GM12878 (cell line): ENCODE measurements around the gene SLX4IP. TPM values are rescaled to one million over a fixed set of nuclear protein-coding genes. Genes with fewer than 3 reads are reported as not detected.

Source experiments
- ATAC-seq: fragments of 200-7000 bp; cut with Tn5 transposase; 3 replicates; pipeline ENCODE4 v1.9.1; 2020; ENCODE audit warnings: mild to moderate bottlenecking, moderate library complexity
- BruUV-seq: library from RNA; stranded (reverse); fragments of 400-500 nt; replicated peaks from 2 replicates; lab custom pipeline; 2021; lab: Mats Ljungman, UMichigan
- CTCF ChIA-PET: fragments of 300-600 bp; sonication (Branson Sonifier 250); formaldehyde crosslinking; extraction: SDS; loops from one replicate; lab custom pipeline; 2021; ENCODE audit warnings: inconsistent platforms; lab: Yijun Ruan, JAX
- POLR2A ChIA-PET: fragments of 350-600 bp; formaldehyde crosslinking; extraction: SDS; loops from one replicate; lab custom pipeline; 2021; ENCODE audit warnings: inconsistent platforms; lab: Charles Lee
- RAD21 ChIA-PET: fragments of 300-600 bp; sonication (Branson Sonifier 250); formaldehyde crosslinking; loops from one replicate; lab custom pipeline; 2023; ENCODE audit warnings: antibody characterized with exemption; ENCODE audit not compliant: unreplicated experiment; lab: Charles Lee
- SMC1A ChIA-PET: fragments of 300-600 bp; sonication (Branson Sonifier 250); formaldehyde crosslinking; loops from one replicate; lab custom pipeline; 2023; ENCODE audit not compliant: unreplicated experiment, uncharacterized antibody; lab: Charles Lee
- DNase-seq: peaks from one replicate; pipeline ENCODE4 v3.0.0-alpha.2; 2011; ENCODE audit warnings: low read depth, low spot score
- FAIRE-seq: peaks from 3 replicates; lab custom pipeline; 2011; peaks lifted over from hg19 to GRCh38; lab: Jason Lieb, UNC
- H2AFZ ChIP-seq: 2 replicates; pipeline ENCODE4 v1.6.0; 2011; ENCODE audit warnings: low read depth, low read length, control low read depth; ENCODE audit not compliant: control insufficient read depth
- H3K27ac ChIP-seq: 2 replicates; pipeline ENCODE4 v1.5.1; 2011; ENCODE audit warnings: control low read depth; ENCODE audit not compliant: control insufficient read depth, insufficient read depth
- H3K27me3 ChIP-seq, 2 experiments: replicated peaks in 1 of 2; 2 replicates each; pipeline versions ENCODE4 v1.6.0 to v1.6.1; 2011; ENCODE audit warnings: low read length in 1 of 2; ENCODE audit not compliant: control insufficient read depth in 2 of 2, insufficient read depth in 2 of 2
- H3K36me3 ChIP-seq, 2 experiments: 2 replicates each; pipeline ENCODE4 v1.5.1; 2011; ENCODE audit warnings: low read length in 1 of 2; ENCODE audit not compliant: control insufficient read depth in 2 of 2, insufficient read depth in 2 of 2
- H3K4me1 ChIP-seq: 2 replicates; pipeline ENCODE4 v1.6.1; 2011; ENCODE audit warnings: mild to moderate bottlenecking, low read length, moderate library complexity, mixed read lengths; ENCODE audit not compliant: control insufficient read depth, insufficient read depth
- H3K4me2 ChIP-seq: 2 replicates; pipeline ENCODE4 v1.6.0; 2011; ENCODE audit warnings: control low read depth; ENCODE audit not compliant: control insufficient read depth, insufficient read depth
- H3K4me3 ChIP-seq: fragments of 200-600 bp; sonication (generic); 2 replicates; pipeline ENCODE4 v1.5.1; 2016
- H3K79me2 ChIP-seq: 2 replicates; pipeline ENCODE4 v1.6.0; 2011; ENCODE audit warnings: low read length; ENCODE audit not compliant: control insufficient read depth, insufficient read depth
- H3K9ac ChIP-seq: 2 replicates; pipeline ENCODE4 v1.8.0; 2011; ENCODE audit warnings: low read length, control low read depth, mixed read lengths; ENCODE audit not compliant: control insufficient read depth, insufficient read depth
- H3K9me3 ChIP-seq: replicated peaks from 3 replicates; pipeline ENCODE4 v1.5.1; 2011; ENCODE audit warnings: mild to moderate bottlenecking, low read length; ENCODE audit not compliant: control insufficient read depth, insufficient read depth
- H4K20me1 ChIP-seq: 2 replicates; pipeline ENCODE4 v1.6.0; 2011; ENCODE audit not compliant: control insufficient read depth, insufficient read depth
- EZH2 ChIP-seq: IDR thresholded peaks from 2 replicates; pipeline ENCODE4 v1.6.1; 2012; ENCODE audit warnings: low read depth, mild to moderate bottlenecking, control low read depth, inconsistent platforms, low read length, borderline replicate concordance; ENCODE audit not compliant: control insufficient read depth
- FOXM1 ChIP-seq: IDR thresholded peaks from 2 replicates; pipeline ENCODE4 v1.6.1; 2012; ENCODE audit warnings: low read depth, mild to moderate bottlenecking, inconsistent platforms, low read length, moderate library complexity
- IRF4 ChIP-seq: IDR thresholded peaks from 2 replicates; pipeline ENCODE4 v1.6.1; 2011; ENCODE audit warnings: low read depth, low read length
- NFYB ChIP-seq: IDR thresholded peaks from 2 replicates; pipeline ENCODE4 v1.6.1; 2011; ENCODE audit warnings: low read depth, mild to moderate bottlenecking, low read length, improper control_type of control experiment, moderate library complexity; ENCODE audit not compliant: insufficient read depth
- NR2C1 ChIP-seq: fragments of 450-650 bp; IDR thresholded peaks from 2 replicates; pipeline ENCODE4 v1.6.1; 2017; ENCODE audit warnings: antibody characterized with exemption, mild to moderate bottlenecking, moderate library complexity
- POLR2AphosphoS2 ChIP-seq: IDR thresholded peaks from 2 replicates; pipeline ENCODE4 v1.6.1; 2011; ENCODE audit warnings: low read depth, mild to moderate bottlenecking, low read length, improper control_type of control experiment, moderate library complexity
- RAD21 ChIP-seq: IDR thresholded peaks from 2 replicates; pipeline ENCODE4 v1.6.1; 2011; ENCODE audit warnings: mild to moderate bottlenecking, low read depth, low read length, moderate library complexity; ENCODE audit not compliant: insufficient read depth
- SMC3 ChIP-seq: IDR thresholded peaks from 2 replicates; pipeline ENCODE4 v1.6.1; 2011; ENCODE audit warnings: low read length, improper control_type of control experiment, borderline replicate concordance
- SREBF1 ChIP-seq: IDR thresholded peaks from 2 replicates; pipeline ENCODE4 v1.6.1; 2012; ENCODE audit warnings: mild to moderate bottlenecking, low read length
- SRF ChIP-seq, 2 experiments: IDR thresholded peaks; 2 replicates each; pipeline ENCODE4 v1.6.1; 2011; ENCODE audit warnings: low read depth in 2 of 2, low read length in 2 of 2, mild to moderate bottlenecking in 1 of 2, moderate library complexity in 1 of 2
- SUPT20H ChIP-seq: IDR thresholded peaks from 2 replicates; pipeline ENCODE4 v1.6.1; 2011; ENCODE audit warnings: low read depth, mild to moderate bottlenecking, low read length, moderate library complexity, borderline replicate concordance; ENCODE audit not compliant: control insufficient read depth
- TCF7 ChIP-seq: IDR thresholded peaks from 2 replicates; pipeline ENCODE4 v1.6.1; 2014; ENCODE audit warnings: antibody characterized with exemption, borderline replicate concordance
- ZNF384 ChIP-seq: IDR thresholded peaks from 2 replicates; pipeline ENCODE4 v1.6.1; 2012; ENCODE audit warnings: low read depth, mild to moderate bottlenecking, low read length, improper control_type of control experiment, borderline replicate concordance
- WGBS: methylation state at CpG from one replicate; pipeline ENCODE4 v1.1.6; 2016; ENCODE audit warnings: low lambda C conversion rate; ENCODE audit not compliant: insufficient replicate concordance, insufficient coverage; ENCODE audit errors: missing lambda C conversion rate; 5-methylcytosine and 5-hydroxymethylcytosine counted together
- in situ Hi-C: fragments of 300-500 bp; cut with MboI; formaldehyde crosslinking; loops from 9 replicates; pipeline ENCODE4 v1.14.3; 2018; ENCODE audit warnings: mixed read lengths
- intact Hi-C: fragments of 100-400 bp; cut with micrococcal nuclease; formaldehyde crosslinking; loops from one replicate; pipeline ENCODE4 v1.14.2; 2022; ENCODE audit not compliant: unreplicated experiment
- polyA plus RNA-seq, 11 experiments: library from polyadenylated mRNA; depleted of rRNA in 4 of 11; unstranded in 6 of 11; stranded (reverse) in 5 of 11; fragments of >200 nt; fragmentation: Nextera tagmentation in 4 of 11; fragmentation: Illumina TruSeq in 1 of 11; extraction: Ambion mirVana in 4 of 11; extraction: Trizol in 1 of 11; gene quantifications; 1 replicate in 1 of 11; 2 replicates in 10 of 11; pipeline versions ENCODE4 v1.2.1 to v1.2.3, GENCODE V29; 2011 to 2016; ENCODE audit warnings: inconsistent platforms in 2 of 11, missing spikeins in 2 of 11, low read depth in 1 of 11
- total RNA-seq, 4 experiments: library from RNA; depleted of rRNA in 3 of 4; stranded (reverse); fragments of >200 nt in 3 of 4; fragmentation: Illumina TruSeq in 1 of 4; extraction: Trizol in 1 of 4; gene quantifications; 2 replicates each; pipeline versions ENCODE4 v1.2.1 to v1.2.3, GENCODE V29; 2013 to 2021
- TF ChIP-seq, protein P1 (sequence below): fragments of 450-650 bp; conservative IDR thresholded peaks from 2 replicates; pipeline ENCODE4 v1.6.1; 2017; ENCODE audit warnings: mild to moderate bottlenecking, moderate library complexity
- TF ChIP-seq, protein P2 (sequence below), 3 experiments: IDR thresholded peaks in 2 of 3; conservative IDR thresholded peaks in 1 of 3; 2 replicates each; pipeline ENCODE4 v1.5.1; 2011; ENCODE audit warnings: low read depth in 3 of 3, low read length in 3 of 3, mild to moderate bottlenecking in 3 of 3, control low read depth in 2 of 3, moderate library complexity in 2 of 3, inconsistent platforms in 1 of 3, mixed read lengths in 1 of 3; ENCODE audit not compliant: control insufficient read depth in 2 of 3, insufficient read depth in 1 of 3; ENCODE audit errors: extremely low read depth in 1 of 3
- TF ChIP-seq, protein P3 (sequence below): IDR thresholded peaks from 2 replicates; pipeline ENCODE4 v1.6.1; 2011; ENCODE audit warnings: borderline replicate concordance, low read depth, mild to moderate bottlenecking, moderate library complexity, mixed read lengths, low read length; ENCODE audit not compliant: insufficient read depth; ENCODE audit errors: extremely low read length

Gene SLX4IP
- total and polyA plus RNA-seq, 10 of the 15 experiments (the other 5 are each of a cell fraction or from before 2014, with no cell fraction given), result 2.2 to 11.0 (median 6.3) TPM

DNA sequence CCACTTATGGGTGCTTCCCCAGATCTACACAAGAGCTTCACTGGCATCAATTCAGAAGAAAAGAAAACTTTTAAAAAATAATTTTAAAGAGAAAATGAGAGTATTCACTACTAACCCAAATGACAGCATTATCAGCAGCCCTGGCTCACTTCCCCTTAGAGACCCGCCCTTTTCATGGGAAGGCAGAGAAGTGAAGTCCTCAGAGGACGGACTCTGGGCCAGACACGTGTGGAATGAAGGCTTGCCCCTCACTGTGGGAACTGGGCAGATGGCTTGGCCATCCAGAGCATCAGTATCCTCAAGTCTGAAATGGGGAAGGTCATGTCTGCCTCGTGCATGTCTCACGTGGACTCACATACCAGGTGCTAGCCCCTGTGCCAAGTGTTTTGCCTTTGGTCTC lies 175.1 kb downstream of the SLX4IP start:
- intact Hi-C loops, result no loop called here

DNA sequence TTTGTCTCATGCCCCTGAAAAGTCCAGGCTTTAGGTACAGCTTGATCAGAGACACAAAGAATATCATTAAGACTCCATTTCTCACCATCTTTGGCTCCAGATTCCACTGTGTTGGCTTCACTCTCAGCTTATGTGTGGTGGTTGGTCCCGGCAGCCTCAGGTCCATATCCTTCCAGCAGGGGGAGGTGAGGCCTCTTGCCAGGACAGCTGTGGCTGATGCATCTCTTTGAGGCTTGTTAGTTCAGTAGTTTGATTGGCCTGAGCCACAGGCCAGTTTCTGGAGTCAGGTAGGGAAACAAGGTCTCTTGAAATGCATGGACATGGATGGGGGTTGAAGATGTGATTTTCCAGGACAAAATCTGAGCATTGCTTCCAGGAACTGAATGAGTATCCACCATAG lies 176.3 kb downstream of the SLX4IP start:
- ChIA-PET POLR2A (no interaction called here), CTCF (interaction anchor here (0.9 to 1.0 kb wide), 2 partner anchors 185 to 593 kb away, joined by 3 read pairs; no protein-coding TSS in a partner anchor), RAD21 (no interaction called here), SMC1A (interaction anchor here (0.7 to 1.3 kb wide), 2 partner anchors 9 to 59 kb away, joined by 3 to 5 read pairs; no protein-coding TSS in a partner anchor)
- no peak overlapping the region for H3K27ac ChIP-seq
- no peak overlapping the region for H3K4me3 ChIP-seq
- H3K9me3 ChIP-seq, result no peaks in the 10 kb centered on the region
- no peaks in the 10 kb centered on the region for H3K79me2 ChIP-seq
- no peak overlapping the region for H3K9ac ChIP-seq
- no TSS peak for BruUV-seq
- no peak for DNase-seq
- H3K36me3 ChIP-seq, result peaks cover 0 to 6% of the 10 kb centered on the region in 2 experiments; a peak in 1 of 4 replicates
- H2AFZ ChIP-seq, result no peak overlapping the region
- FAIRE-seq, result no peak
- H3K4me2 ChIP-seq, result no peak overlapping the region
- TF ChIP-seq NR2C1 (no peak), RAD21 (peak; percentile 40), FOXM1 (no peak), SMC3 (peak; percentile 54)
- TF ChIP-seq, protein P1, sequence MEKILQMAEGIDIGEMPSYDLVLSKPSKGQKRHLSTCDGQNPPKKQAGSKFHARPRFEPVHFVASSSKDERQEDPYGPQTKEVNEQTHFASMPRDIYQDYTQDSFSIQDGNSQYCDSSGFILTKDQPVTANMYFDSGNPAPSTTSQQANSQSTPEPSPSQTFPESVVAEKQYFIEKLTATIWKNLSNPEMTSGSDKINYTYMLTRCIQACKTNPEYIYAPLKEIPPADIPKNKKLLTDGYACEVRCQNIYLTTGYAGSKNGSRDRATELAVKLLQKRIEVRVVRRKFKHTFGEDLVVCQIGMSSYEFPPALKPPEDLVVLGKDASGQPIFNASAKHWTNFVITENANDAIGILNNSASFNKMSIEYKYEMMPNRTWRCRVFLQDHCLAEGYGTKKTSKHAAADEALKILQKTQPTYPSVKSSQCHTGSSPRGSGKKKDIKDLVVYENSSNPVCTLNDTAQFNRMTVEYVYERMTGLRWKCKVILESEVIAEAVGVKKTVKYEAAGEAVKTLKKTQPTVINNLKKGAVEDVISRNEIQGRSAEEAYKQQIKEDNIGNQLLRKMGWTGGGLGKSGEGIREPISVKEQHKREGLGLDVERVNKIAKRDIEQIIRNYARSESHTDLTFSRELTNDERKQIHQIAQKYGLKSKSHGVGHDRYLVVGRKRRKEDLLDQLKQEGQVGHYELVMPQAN, result no peak
- TF ChIP-seq, protein P2, sequence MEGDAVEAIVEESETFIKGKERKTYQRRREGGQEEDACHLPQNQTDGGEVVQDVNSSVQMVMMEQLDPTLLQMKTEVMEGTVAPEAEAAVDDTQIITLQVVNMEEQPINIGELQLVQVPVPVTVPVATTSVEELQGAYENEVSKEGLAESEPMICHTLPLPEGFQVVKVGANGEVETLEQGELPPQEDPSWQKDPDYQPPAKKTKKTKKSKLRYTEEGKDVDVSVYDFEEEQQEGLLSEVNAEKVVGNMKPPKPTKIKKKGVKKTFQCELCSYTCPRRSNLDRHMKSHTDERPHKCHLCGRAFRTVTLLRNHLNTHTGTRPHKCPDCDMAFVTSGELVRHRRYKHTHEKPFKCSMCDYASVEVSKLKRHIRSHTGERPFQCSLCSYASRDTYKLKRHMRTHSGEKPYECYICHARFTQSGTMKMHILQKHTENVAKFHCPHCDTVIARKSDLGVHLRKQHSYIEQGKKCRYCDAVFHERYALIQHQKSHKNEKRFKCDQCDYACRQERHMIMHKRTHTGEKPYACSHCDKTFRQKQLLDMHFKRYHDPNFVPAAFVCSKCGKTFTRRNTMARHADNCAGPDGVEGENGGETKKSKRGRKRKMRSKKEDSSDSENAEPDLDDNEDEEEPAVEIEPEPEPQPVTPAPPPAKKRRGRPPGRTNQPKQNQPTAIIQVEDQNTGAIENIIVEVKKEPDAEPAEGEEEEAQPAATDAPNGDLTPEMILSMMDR (IDR thresholded peaks at IDR 0.05 in 2 of 3, conservative IDR thresholded peaks at IDR 0.05 in 1 of 3; ENCODE audit: control insufficient read depth in 2 of 3, extremely low read depth in 1 of 3, insufficient read depth in 1 of 3, low read depth in 3 of 3, low read length in 3 of 3), result peak; percentile 45 to 56 (median 47)
- in situ Hi-C loops (no loop called here), intact Hi-C loops (loop anchor here (1.0 kb wide), 1 partner anchor 663 kb away; no protein-coding TSS in a partner anchor)
- WGBS, result 100% methylated on average over 1 of the region's 1 CpG
- peak; percentile 87 for ATAC-seq
- H3K27me3 ChIP-seq, result no peaks in the 10 kb centered on the region
- no peaks in the 10 kb centered on the region for H4K20me1 ChIP-seq
- H3K4me1 ChIP-seq, result no peaks in the 10 kb centered on the region

More for the DNA sequence above, 175.1 kb downstream of the SLX4IP start:
- Histone ChIP-seq H4K20me1 (no peaks in the 10 kb centered on the region), H3K79me2 (no peaks in the 10 kb centered on the region), H3K4me2 (no peak overlapping the region), H3K36me3 (peaks cover 0 to 6% of the 10 kb centered on the region in 2 experiments; a peak in 1 of 4 replicates), H3K27me3 (no peaks in the 10 kb centered on the region), H3K27ac (no peak overlapping the region), H3K9me3 (no peaks in the 10 kb centered on the region), H2AFZ (no peak overlapping the region), H3K9ac (no peak overlapping the region), H3K4me3 (no peak overlapping the region), H3K4me1 (no peaks in the 10 kb centered on the region)
- BruUV-seq, result no TSS peak
- DNase-seq (no peak), ATAC-seq (no peak), FAIRE-seq (no peak)
- in situ Hi-C loops, result no loop called here
- no peak for TF ChIP-seq ZNF384
- no peak for TF ChIP-seq SREBF1
- no peak for TF ChIP-seq IRF4
- TF ChIP-seq TCF7, result no peak
- TF ChIP-seq POLR2AphosphoS2, result no peak
- TF ChIP-seq NFYB, result no peak
- TF ChIP-seq SRF (IDR thresholded peaks at IDR 0.05; ENCODE audit: low read depth in 2 of 2, low read length in 2 of 2), result no peak
- TF ChIP-seq EZH2, result no peak
- TF ChIP-seq, protein P3, sequence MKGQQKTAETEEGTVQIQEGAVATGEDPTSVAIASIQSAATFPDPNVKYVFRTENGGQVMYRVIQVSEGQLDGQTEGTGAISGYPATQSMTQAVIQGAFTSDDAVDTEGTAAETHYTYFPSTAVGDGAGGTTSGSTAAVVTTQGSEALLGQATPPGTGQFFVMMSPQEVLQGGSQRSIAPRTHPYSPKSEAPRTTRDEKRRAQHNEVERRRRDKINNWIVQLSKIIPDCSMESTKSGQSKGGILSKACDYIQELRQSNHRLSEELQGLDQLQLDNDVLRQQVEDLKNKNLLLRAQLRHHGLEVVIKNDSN, result no peak
- no peak for TF ChIP-seq SUPT20H
- WGBS, result 84% methylated on average over 5 of the region's 5 CpGs
- RAD21 ChIA-PET, result no interaction called here
- CTCF ChIA-PET, result interaction anchor here (0.7 to 1.9 kb wide), 3 partner anchors 16 to 148 kb away, joined by 3 to 6 read pairs (median 3); no protein-coding TSS in a partner anchor
- POLR2A ChIA-PET, result no interaction called here
- SMC1A ChIA-PET, result no interaction called here
